ENCODE measurements around the gene PRKD1.
"Not testable (repeated sequence)": the region's sequence is repeated elsewhere in the genome, so short reads cannot be mapped to it uniquely, and the experiment has no call there.

Gene PRKD1

GRCh38 chr14:29900609-29901350 lies 26.9 kb downstream of the PRKD1 start:
- no peak for DNase-seq (ENCODE audit: low spot score)

- no peak for DNase-seq (ENCODE audit: low spot score)
These were observed 29.2 kb downstream of the PRKD1 start for GRCh38 chr14:29898470-29898869.

- no peak for DNase-seq (ENCODE audit: low spot score)
These were observed 30.5 kb downstream of the PRKD1 start for GRCh38 chr14:29897181-29897580.

- no peak for DNase-seq (ENCODE audit: low spot score)
These were observed 31.3 kb downstream of the PRKD1 start for GRCh38 chr14:29896354-29896821.

GRCh38 chr14:29895591-29896083 lies 32.0 kb downstream of the PRKD1 start:
- DNase-seq (ENCODE audit: low spot score) = no peak

- DNase-seq (ENCODE audit: low spot score) = no peak
These were observed 33.7 kb downstream of the PRKD1 start for GRCh38 chr14:29893989-29894388.

- DNase-seq (ENCODE audit: low spot score) = no peak
These were observed 35.3 kb downstream of the PRKD1 start for GRCh38 chr14:29892327-29892726.

GRCh38 chr14:29885988-29886387 lies 41.7 kb downstream of the PRKD1 start:
- no peak for DNase-seq (ENCODE audit: low spot score)

GRCh38 chr14:29868000-29868399 lies 59.6 kb downstream of the PRKD1 start:
- no peak for DNase-seq (ENCODE audit: low spot score)

- DNase-seq (ENCODE audit: low spot score) = no peak
These were observed 62.3 kb downstream of the PRKD1 start for GRCh38 chr14:29865299-29865698.

GRCh38 chr14:29861996-29862395 lies 65.7 kb downstream of the PRKD1 start:
- DNase-seq (ENCODE audit: low spot score) = no peak

GRCh38 chr14:29858299-29858698 lies 69.3 kb downstream of the PRKD1 start:
- no peak for DNase-seq (ENCODE audit: low spot score)

GRCh38 chr14:29857551-29857950 lies 70.1 kb downstream of the PRKD1 start:
- no peak for DNase-seq (ENCODE audit: low spot score)

GRCh38 chr14:29856516-29856915 lies 71.1 kb downstream of the PRKD1 start:
- no peak for DNase-seq (ENCODE audit: low spot score)

- not testable (repeated sequence) for DNase-seq (ENCODE audit: low spot score)
These were observed 74.0 kb downstream of the PRKD1 start for GRCh38 chr14:29853691-29854090.

- no peak for DNase-seq (ENCODE audit: low spot score)
These were observed 74.4 kb downstream of the PRKD1 start for GRCh38 chr14:29853272-29853671.

- no peak for DNase-seq (ENCODE audit: low spot score)
These were observed 76.2 kb downstream of the PRKD1 start for GRCh38 chr14:29851397-29851796.

GRCh38 chr14:29847056-29847380 lies 80.6 kb downstream of the PRKD1 start:
- no peak for DNase-seq (ENCODE audit: low spot score)

GRCh38 chr14:29846339-29847055 lies 81.2 kb downstream of the PRKD1 start:
- DNase-seq (ENCODE audit: low spot score) = no peak

GRCh38 chr14:29843981-29844380 lies 83.7 kb downstream of the PRKD1 start:
- DNase-seq (ENCODE audit: low spot score) = no peak

- DNase-seq (ENCODE audit: low spot score) = no peak
These were observed 85.4 kb downstream of the PRKD1 start for GRCh38 chr14:29842228-29842627.

GRCh38 chr14:29840369-29840892 lies 87.2 kb downstream of the PRKD1 start:
- DNase-seq (ENCODE audit: low spot score) = not testable (repeated sequence)

- not testable (repeated sequence) for DNase-seq (ENCODE audit: low spot score)
These were observed 88.0 kb downstream of the PRKD1 start for GRCh38 chr14:29839691-29840090.

Data from iPS-NIHi11 (cell line).